ENCODE measurements around the gene EEF2KMT. TPM values are rescaled to one million over a fixed set of nuclear protein-coding genes. Genes with fewer than 3 reads are reported as not detected.
"Not testable (repeated sequence)": the region's sequence is repeated elsewhere in the genome, so short reads cannot be mapped to it uniquely, and the experiment has no call there.

EEF2KMT gene
- 1 to 10 TPM; 3.0 to 4.7 (median 3.7) TPM for total RNA-seq
- total RNA-seq (2013), result 8.9 TPM

GRCh38 chr16:5097470-5098220 lies at the start of gene EEF2KMT:
Gene EEF2KMT (minus strand): TSS chr16:5097795. CDS start chr16:5097739, 56 bp downstream.
- H3K27me3 Mint-ChIP-seq (ENCODE audit: low read depth in 2 of 2); H3K9me3 Mint-ChIP-seq; H3K4me1 ChIP-seq (ENCODE audit: control insufficient read depth, insufficient read depth, low read length); H3K36me3 Mint-ChIP-seq; H3K9me3 ChIP-seq (ENCODE audit: control insufficient read depth, insufficient read depth, low read length); H3K27me3 ChIP-seq (ENCODE audit: control insufficient read depth, insufficient read depth, low read length); H3K36me3 ChIP-seq (ENCODE audit: control insufficient read depth, insufficient read depth, low read length): not testable (repeated sequence)
- peaks cover 10 to 12% of the 10 kb centered on the region in 2 donors for H3K4me1 Mint-ChIP-seq
- DNase-seq (peak; percentile 77 to 95), ATAC-seq (peak; percentile 94 to 100 (median 97))
- intact Hi-C loops (cut with micrococcal nuclease), result loop anchor here (2.0 to 10.0 kb wide), 4 partner anchors 25 to 253 kb away; partner anchors contain the start of genes GLYR1, NAGPA, SEC14L5 and UBN1
- H3K4me3 ChIP-seq (ENCODE audit: low read length), result peak within 1 kb of the TSS; percentile 69
- WGBS (ENCODE audit: insufficient coverage), result 0% methylated on average over 67 of the region's 67 CpGs
- peak within 1 kb of the TSS; percentile 87 for H3K27ac ChIP-seq (ENCODE audit: low read length)
- peak within 1 kb of the TSS; percentile 88 to 95 for H3K27ac Mint-ChIP-seq
- H3K4me3 Mint-ChIP-seq, result peak within 1 kb of the TSS; percentile 91

GRCh38 chr16:5144621-5144956 lies 47.0 kb upstream of the EEF2KMT start:
- H3K4me3 Mint-ChIP-seq; H3K4me3 ChIP-seq (ENCODE audit: low read length); H3K27ac Mint-ChIP-seq; H3K9me3 Mint-ChIP-seq; ATAC-seq; H3K4me1 ChIP-seq (ENCODE audit: control insufficient read depth, insufficient read depth, low read length); intact Hi-C loops (cut with micrococcal nuclease); H3K4me1 Mint-ChIP-seq; DNase-seq; H3K36me3 ChIP-seq (ENCODE audit: control insufficient read depth, insufficient read depth, low read length); H3K27ac ChIP-seq (ENCODE audit: low read length); H3K9me3 ChIP-seq (ENCODE audit: control insufficient read depth, insufficient read depth, low read length); H3K36me3 Mint-ChIP-seq; H3K27me3 ChIP-seq (ENCODE audit: control insufficient read depth, insufficient read depth, low read length): not testable (repeated sequence)
- 32% methylated on average over 1 of the region's 1 CpG for WGBS (ENCODE audit: insufficient coverage)
- peaks cover 0 to 12% of the 10 kb centered on the region in 2 donors for H3K27me3 Mint-ChIP-seq (ENCODE audit: low read depth in 2 of 2)

- no peaks in the 10 kb centered on the region for H3K4me1 ChIP-seq (ENCODE audit: control insufficient read depth, insufficient read depth, low read length)
- no peak for TF ChIP-seq CTCF (IDR thresholded peaks at IDR 0.05)
- H3K36me3 ChIP-seq (ENCODE audit: control insufficient read depth, insufficient read depth, low read length), result no peaks in the 10 kb centered on the region
- DNase-seq, result no peak
- no peak overlapping the region for H3K27ac ChIP-seq (ENCODE audit: low read length)
- intact Hi-C loops (cut with micrococcal nuclease), result no loop called here
- ATAC-seq, result no peak
- H3K36me3 Mint-ChIP-seq, result no peaks in the 10 kb centered on the region
- H3K4me3 Mint-ChIP-seq, result no peak overlapping the region
- no peak overlapping the region for H3K4me3 ChIP-seq (ENCODE audit: low read length)
- H3K27me3 ChIP-seq (ENCODE audit: control insufficient read depth, insufficient read depth, low read length), result no peaks in the 10 kb centered on the region
- no peaks in the 10 kb centered on the region for H3K9me3 Mint-ChIP-seq
- no peaks in the 10 kb centered on the region for H3K4me1 Mint-ChIP-seq
- H3K27me3 Mint-ChIP-seq (ENCODE audit: low read depth in 2 of 2), result peaks cover 0 to 12% of the 10 kb centered on the region in 2 donors
- H3K9me3 ChIP-seq (ENCODE audit: control insufficient read depth, insufficient read depth, low read length), result no peaks in the 10 kb centered on the region
- no peak overlapping the region for H3K27ac Mint-ChIP-seq
- 80% methylated on average over 7 of the region's 7 CpGs for WGBS (ENCODE audit: insufficient coverage)
Measured at GRCh38 chr16:5143761-5144620, 46.4 kb upstream of the EEF2KMT start.

- 68% methylated on average over 7 of the region's 7 CpGs for WGBS (ENCODE audit: insufficient coverage)
- H3K4me1 ChIP-seq (ENCODE audit: control insufficient read depth, insufficient read depth, low read length); H3K27ac Mint-ChIP-seq; H3K4me3 ChIP-seq (ENCODE audit: low read length); H3K27ac ChIP-seq (ENCODE audit: low read length); H3K9me3 Mint-ChIP-seq; ATAC-seq; H3K9me3 ChIP-seq (ENCODE audit: control insufficient read depth, insufficient read depth, low read length); intact Hi-C loops (cut with micrococcal nuclease); H3K4me1 Mint-ChIP-seq; DNase-seq; H3K36me3 ChIP-seq (ENCODE audit: control insufficient read depth, insufficient read depth, low read length); H3K36me3 Mint-ChIP-seq; H3K27me3 ChIP-seq (ENCODE audit: control insufficient read depth, insufficient read depth, low read length); H3K4me3 Mint-ChIP-seq: not testable (repeated sequence)
- H3K27me3 Mint-ChIP-seq (ENCODE audit: low read depth in 2 of 2), result peaks cover 12 to 19% of the 10 kb centered on the region in 2 donors
Measured at GRCh38 chr16:5140151-5140550, 42.6 kb upstream of the EEF2KMT start.

- H3K9me3 ChIP-seq (ENCODE audit: control insufficient read depth, insufficient read depth, low read length); H3K4me3 Mint-ChIP-seq; intact Hi-C loops (cut with micrococcal nuclease); H3K27me3 ChIP-seq (ENCODE audit: control insufficient read depth, insufficient read depth, low read length); H3K4me1 ChIP-seq (ENCODE audit: control insufficient read depth, insufficient read depth, low read length); H3K36me3 Mint-ChIP-seq; H3K4me3 ChIP-seq (ENCODE audit: low read length); H3K27ac ChIP-seq (ENCODE audit: low read length); H3K36me3 ChIP-seq (ENCODE audit: control insufficient read depth, insufficient read depth, low read length); H3K27ac Mint-ChIP-seq; ATAC-seq; H3K4me1 Mint-ChIP-seq; DNase-seq; H3K9me3 Mint-ChIP-seq: not testable (repeated sequence)
- 43% methylated on average over 11 of the region's 13 CpGs for WGBS (ENCODE audit: insufficient coverage)
- peaks cover 15 to 42% of the 10 kb centered on the region in 2 donors for H3K27me3 Mint-ChIP-seq (ENCODE audit: low read depth in 2 of 2)
Measured at GRCh38 chr16:5134739-5135452, 37.3 kb upstream of the EEF2KMT start.

- H3K27me3 Mint-ChIP-seq (ENCODE audit: low read depth in 2 of 2), result peaks cover 15 to 42% of the 10 kb centered on the region in 2 donors
- H3K4me1 Mint-ChIP-seq; H3K27me3 ChIP-seq (ENCODE audit: control insufficient read depth, insufficient read depth, low read length); intact Hi-C loops (cut with micrococcal nuclease); H3K27ac ChIP-seq (ENCODE audit: low read length); H3K4me3 ChIP-seq (ENCODE audit: low read length); H3K36me3 Mint-ChIP-seq; H3K9me3 ChIP-seq (ENCODE audit: control insufficient read depth, insufficient read depth, low read length); ATAC-seq; DNase-seq; H3K9me3 Mint-ChIP-seq; H3K36me3 ChIP-seq (ENCODE audit: control insufficient read depth, insufficient read depth, low read length); H3K4me3 Mint-ChIP-seq; H3K27ac Mint-ChIP-seq; H3K4me1 ChIP-seq (ENCODE audit: control insufficient read depth, insufficient read depth, low read length): not testable (repeated sequence)
- 47% methylated on average over 10 of the region's 13 CpGs for WGBS (ENCODE audit: insufficient coverage)
Measured at GRCh38 chr16:5132915-5133600, 35.5 kb upstream of the EEF2KMT start.
